ENCODE measurements around the gene CHST5. TPM values are rescaled to one million over a fixed set of nuclear protein-coding genes. Genes with fewer than 3 reads are reported as not detected.
A peak's percentile ranks its signal among the peaks of the same experiment; 100 is the strongest.
"Not testable (repeated sequence)": the region's sequence is repeated elsewhere in the genome, so short reads cannot be mapped to it uniquely, and the experiment has no call there.

The CHST5 gene
- total RNA-seq, 2 experiments from 2014 or later = not detected

GRCh38 chr16:75535211-75535843 lies 581 bp downstream of the CHST5 start:
- Mint-ChIP-seq H3K9me3 (no peaks in the 10 kb centered on the region), H3K4me3 (no peak overlapping the region), H3K4me1 (peaks cover 1% of the 10 kb centered on the region), H3K27me3 (peaks cover 5% of the 10 kb centered on the region), H3K27ac (no peak overlapping the region), H3K36me3 (no peaks in the 10 kb centered on the region)
- no peak for DNase-seq

DNA sequence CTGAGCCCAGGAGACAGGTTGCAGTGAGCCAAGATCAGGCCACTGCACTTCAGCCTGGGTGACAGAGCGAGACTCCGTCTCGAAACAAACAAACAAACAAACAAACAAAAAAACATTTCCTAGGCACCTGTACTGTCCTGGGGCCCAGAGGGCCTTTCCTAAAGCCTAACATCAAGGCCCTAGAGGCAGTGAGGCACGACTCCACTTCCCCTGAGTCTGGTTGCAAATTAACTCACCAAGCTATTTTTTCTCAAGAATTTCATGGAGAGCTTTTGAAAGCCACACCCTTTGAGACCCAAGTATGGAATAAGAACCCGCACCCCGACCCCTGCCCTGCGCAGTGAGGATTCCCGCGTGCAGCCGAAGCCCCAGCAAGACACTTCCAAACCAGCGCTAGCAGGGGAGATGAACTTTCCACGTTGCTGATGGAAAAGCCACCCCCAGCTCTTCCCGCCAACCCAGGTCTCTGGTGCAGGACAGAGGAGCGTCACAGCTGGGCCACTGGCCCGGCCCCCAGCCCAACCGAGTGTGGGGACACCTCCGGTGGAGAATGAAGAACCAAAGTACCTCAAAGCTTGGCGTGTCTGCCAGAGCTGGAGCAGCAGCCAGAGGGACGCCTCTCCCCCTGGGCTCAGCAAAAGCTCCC lies 1.2 kb downstream of the CHST5 start:
- no peaks in the 10 kb centered on the region for H3K4me1 Mint-ChIP-seq

GRCh38 chr16:75532791-75533190 lies 3.1 kb downstream of the CHST5 start:
- no peak for DNase-seq
- Mint-ChIP-seq H3K36me3 (no peaks in the 10 kb centered on the region), H3K27me3 (peaks cover 5% of the 10 kb centered on the region), H3K4me3 (no peak overlapping the region), H3K27ac (no peak overlapping the region), H3K4me1 (no peaks in the 10 kb centered on the region), H3K9me3 (no peaks in the 10 kb centered on the region)

More for the DNA sequence above, 1.2 kb downstream of the CHST5 start:
- peaks cover 5% of the 10 kb centered on the region for H3K27me3 Mint-ChIP-seq
- DNase-seq = no peak
- no peak overlapping the region for H3K4me3 Mint-ChIP-seq
- H3K36me3 Mint-ChIP-seq = no peaks in the 10 kb centered on the region
- no peak overlapping the region for H3K27ac Mint-ChIP-seq
- H3K9me3 Mint-ChIP-seq = no peaks in the 10 kb centered on the region

DNA sequence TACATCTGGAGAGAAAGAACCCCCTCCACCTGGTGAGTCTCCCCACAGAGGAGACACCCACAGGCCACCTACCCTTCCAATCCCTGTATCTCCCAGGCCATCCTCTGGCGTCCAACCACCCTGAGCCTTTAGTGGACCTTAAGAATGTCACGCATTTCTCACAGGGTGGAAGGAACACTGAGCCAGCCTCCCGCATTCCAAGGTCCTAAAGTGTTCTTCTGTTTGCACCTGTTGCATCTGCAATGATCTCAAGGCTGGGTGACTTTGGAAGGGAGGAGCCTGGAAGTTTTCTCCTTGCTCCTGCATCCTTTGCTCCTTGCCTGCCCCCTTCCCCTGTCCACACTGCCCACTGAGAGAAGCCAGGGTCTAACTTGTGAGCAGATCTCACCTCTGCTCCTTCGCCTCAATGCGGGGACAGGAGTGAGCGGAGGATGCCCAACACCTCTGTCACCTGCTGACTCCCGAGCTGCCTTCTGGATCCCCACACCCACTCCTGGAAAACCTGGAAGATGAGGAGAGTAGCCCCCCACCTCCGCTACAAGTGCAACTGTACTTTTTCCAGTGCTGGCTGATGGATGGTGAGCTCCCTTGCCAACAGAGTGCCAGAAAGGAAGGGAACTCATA lies 3.7 kb downstream of the CHST5 start:
- no peaks in the 10 kb centered on the region for H3K9me3 Mint-ChIP-seq
- no peak for DNase-seq
- H3K27ac Mint-ChIP-seq = no peak overlapping the region
- peaks cover 5% of the 10 kb centered on the region for H3K27me3 Mint-ChIP-seq
- H3K36me3 Mint-ChIP-seq = no peaks in the 10 kb centered on the region
- no peak overlapping the region for H3K4me3 Mint-ChIP-seq
- no peaks in the 10 kb centered on the region for H3K4me1 Mint-ChIP-seq

- no peak overlapping the region for H3K27ac Mint-ChIP-seq
- H3K9me3 Mint-ChIP-seq = no peaks in the 10 kb centered on the region
- H3K36me3 Mint-ChIP-seq = no peaks in the 10 kb centered on the region
- no peak for DNase-seq
- H3K27me3 Mint-ChIP-seq = peaks cover 5% of the 10 kb centered on the region
- no peaks in the 10 kb centered on the region for H3K4me1 Mint-ChIP-seq
- no peak overlapping the region for H3K4me3 Mint-ChIP-seq
Measured at GRCh38 chr16:75529959-75530358, 5.9 kb downstream of the CHST5 start.

GRCh38 chr16:75529056-75529905 lies 6.6 kb downstream of the CHST5 start:
- Mint-ChIP-seq H3K4me1 (no peaks in the 10 kb centered on the region), H3K9me3 (no peaks in the 10 kb centered on the region), H3K36me3 (no peaks in the 10 kb centered on the region), H3K27me3 (no peaks in the 10 kb centered on the region), H3K4me3 (no peak overlapping the region), H3K27ac (no peak overlapping the region)
- no peak for DNase-seq

DNA sequence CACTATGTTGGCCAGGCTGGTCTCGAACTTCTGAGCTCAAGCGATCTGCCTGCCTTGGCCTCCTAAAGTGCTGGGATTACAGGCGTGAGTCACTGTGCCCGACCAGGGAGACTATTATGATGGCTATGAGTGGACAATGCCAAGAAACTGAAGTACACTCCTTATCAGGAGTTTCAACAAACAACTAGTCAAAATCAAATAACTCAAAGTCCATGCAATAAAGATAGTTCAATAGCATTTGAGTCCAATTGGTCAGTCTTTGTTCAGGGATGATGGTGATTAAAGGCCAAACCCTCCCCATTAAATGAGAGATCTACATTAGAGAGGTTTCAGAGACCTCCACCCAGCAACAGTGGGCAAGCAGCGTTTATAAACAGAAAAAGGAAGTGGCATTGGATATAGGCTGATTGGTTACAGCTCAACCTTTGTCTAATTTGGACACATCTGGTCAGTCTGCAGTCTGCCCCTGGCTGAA lies 8.0 kb downstream of the CHST5 start:
- Mint-ChIP-seq H3K9me3 (no peaks in the 10 kb centered on the region), H3K4me1 (no peaks in the 10 kb centered on the region), H3K27me3 (no peaks in the 10 kb centered on the region), H3K36me3 (no peaks in the 10 kb centered on the region), H3K4me3 (no peak overlapping the region), H3K27ac (no peak overlapping the region)
- no peak for DNase-seq

DNA sequence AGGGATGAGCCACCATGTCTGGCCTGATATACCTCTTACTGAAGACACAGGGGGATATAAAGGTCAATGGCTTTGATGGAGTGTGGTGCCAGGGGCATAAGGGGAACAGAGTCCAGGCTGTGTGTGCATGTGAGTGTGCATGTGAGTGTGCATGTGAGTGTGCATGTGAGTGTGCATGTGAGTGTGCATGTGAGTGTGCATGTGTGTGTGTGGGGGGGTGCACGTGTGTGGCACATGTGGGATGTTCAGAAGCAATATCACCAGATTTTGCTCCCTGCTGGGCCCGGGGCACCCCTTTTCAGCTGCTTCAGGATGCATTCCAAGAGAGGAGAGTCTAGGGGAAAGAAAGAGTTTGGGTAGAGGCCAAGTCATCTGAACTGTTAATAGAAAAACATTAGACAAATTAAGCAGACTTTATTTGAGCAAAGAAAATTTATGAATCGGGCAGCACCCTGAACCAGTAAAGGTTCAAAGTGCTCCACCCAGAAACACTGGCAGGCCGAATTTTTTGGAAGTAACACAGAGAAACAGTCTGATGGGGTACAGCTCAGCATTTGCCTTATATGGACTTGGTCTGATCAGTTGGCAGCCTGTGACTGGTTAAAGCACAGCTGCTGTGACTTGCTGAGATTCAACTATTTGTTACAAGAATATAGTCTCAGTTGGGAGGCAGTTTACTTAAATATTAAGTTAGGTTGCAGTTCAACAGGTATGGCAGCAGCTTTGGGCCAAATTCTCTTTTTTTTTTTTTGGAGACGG lies 9.7 kb downstream of the CHST5 start:
- Mint-ChIP-seq H3K9me3 (no peaks in the 10 kb centered on the region), H3K27me3 (no peaks in the 10 kb centered on the region), H3K27ac (no peak overlapping the region), H3K4me3 (no peak overlapping the region), H3K4me1 (no peaks in the 10 kb centered on the region), H3K36me3 (no peaks in the 10 kb centered on the region)
- DNase-seq = no peak

DNA sequence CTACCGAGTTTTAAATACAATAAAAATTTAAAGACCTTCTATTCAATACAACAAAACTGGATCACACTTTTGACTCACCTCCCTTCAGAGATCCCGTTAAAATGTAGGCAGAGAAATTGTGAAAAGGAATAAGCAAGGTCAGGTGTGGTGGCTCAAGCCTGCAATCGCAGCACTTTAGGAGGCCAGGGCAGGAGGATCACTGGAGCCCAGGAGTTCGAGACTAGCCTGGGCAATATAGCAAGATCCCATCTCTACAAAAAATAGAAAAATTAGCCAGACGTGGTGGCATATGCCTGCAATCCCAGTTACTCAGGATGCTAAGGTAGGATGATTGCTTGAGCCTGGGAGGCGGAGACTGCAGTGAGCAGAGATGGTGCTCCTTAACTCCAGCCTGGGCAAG lies 16.7 kb downstream of the CHST5 start:
- DNase-seq = no peak

GRCh38 chr16:75516189-75516966 lies 19.5 kb downstream of the CHST5 start:
- Mint-ChIP-seq H3K4me3 (peak overlapping the region; percentile 75), H3K27ac (peak overlapping the region; percentile 28)
- not testable (repeated sequence) for H3K36me3 Mint-ChIP-seq, H3K4me1 Mint-ChIP-seq, H3K27me3 Mint-ChIP-seq, H3K9me3 Mint-ChIP-seq
- peak; percentile 37 for DNase-seq

More for the DNA sequence above, 16.7 kb downstream of the CHST5 start:
- no peak overlapping the region for H3K27ac Mint-ChIP-seq
- H3K4me1 Mint-ChIP-seq = peaks cover 9% of the 10 kb centered on the region
- H3K27me3 Mint-ChIP-seq = no peaks in the 10 kb centered on the region
- no peaks in the 10 kb centered on the region for H3K9me3 Mint-ChIP-seq
- no peak overlapping the region for H3K4me3 Mint-ChIP-seq
- H3K36me3 Mint-ChIP-seq = no peaks in the 10 kb centered on the region

DNA sequence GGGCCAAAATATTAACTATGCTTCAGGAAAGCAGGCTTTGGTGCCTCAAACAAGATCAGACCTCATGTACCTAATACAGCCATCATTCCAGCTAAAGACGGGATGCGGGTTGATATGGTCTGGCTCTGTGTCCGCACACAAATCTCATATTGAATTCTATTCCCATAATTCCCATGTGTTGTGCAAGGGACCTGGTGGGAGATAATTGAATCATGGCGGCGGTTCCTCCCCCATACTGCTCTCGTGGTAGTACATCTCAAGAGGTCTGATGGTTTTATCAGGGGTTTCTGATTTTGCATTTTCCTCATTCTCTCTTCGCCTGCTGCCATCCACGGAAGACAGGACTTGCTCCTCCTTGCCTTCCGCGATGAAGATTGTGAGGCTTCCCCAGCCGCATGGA lies 21.6 kb downstream of the CHST5 start:
- Mint-ChIP-seq H3K4me1 (peaks cover 9% of the 10 kb centered on the region), H3K9me3 (no peaks in the 10 kb centered on the region), H3K27me3 (no peaks in the 10 kb centered on the region), H3K27ac (no peak overlapping the region), H3K4me3 (no peak overlapping the region), H3K36me3 (no peaks in the 10 kb centered on the region)
- DNase-seq = no peak

DNA sequence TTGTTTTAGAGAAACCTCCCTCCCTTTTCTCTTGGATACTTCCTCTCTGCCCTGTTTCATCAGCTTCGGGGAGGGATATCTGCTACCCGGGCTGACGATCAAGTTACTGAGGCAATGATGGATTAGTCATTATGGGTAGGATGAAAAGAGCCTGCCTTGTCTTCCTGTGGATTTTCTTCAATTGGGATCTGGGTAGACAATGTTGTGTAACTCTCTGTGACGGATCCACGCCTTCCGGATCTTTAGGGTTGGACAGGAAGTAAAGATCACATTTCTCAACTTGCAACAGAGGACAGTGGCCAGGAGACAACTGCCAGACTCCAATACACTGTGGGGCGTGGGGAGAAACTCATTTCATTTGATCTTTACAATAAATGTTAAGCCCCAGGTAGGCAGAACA lies 29.3 kb downstream of the CHST5 start:
- peaks cover 6% of the 10 kb centered on the region for H3K4me1 Mint-ChIP-seq
- H3K27ac Mint-ChIP-seq = no peak overlapping the region
- H3K27me3 Mint-ChIP-seq = peaks cover 4% of the 10 kb centered on the region
- H3K9me3 Mint-ChIP-seq = no peaks in the 10 kb centered on the region
- no peak overlapping the region for H3K4me3 Mint-ChIP-seq
- DNase-seq = no peak
- H3K36me3 Mint-ChIP-seq = no peaks in the 10 kb centered on the region

DNA sequence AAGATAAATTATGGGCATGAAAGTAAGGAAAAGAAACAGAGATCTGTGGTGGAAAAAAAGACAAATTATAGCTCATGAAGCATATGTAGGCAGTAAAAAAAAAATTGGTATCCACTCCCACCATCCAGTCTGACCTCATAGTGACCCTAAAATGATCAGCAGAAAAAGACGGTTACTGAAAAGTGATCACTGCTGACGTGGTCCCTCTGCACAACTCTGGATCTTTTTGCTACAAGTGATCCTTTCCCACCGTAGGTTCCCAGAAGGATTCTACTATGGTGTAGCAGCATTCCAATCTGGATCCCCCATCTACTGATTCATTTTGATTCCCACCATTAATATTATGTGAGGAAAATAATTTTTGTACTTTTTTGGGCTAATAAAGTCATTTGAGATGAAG lies 29.8 kb downstream of the CHST5 start:
- no peak overlapping the region for H3K4me3 Mint-ChIP-seq
- H3K36me3 Mint-ChIP-seq = no peaks in the 10 kb centered on the region
- no peak overlapping the region for H3K27ac Mint-ChIP-seq
- H3K27me3 Mint-ChIP-seq = peaks cover 4% of the 10 kb centered on the region
- peaks cover 6% of the 10 kb centered on the region for H3K4me1 Mint-ChIP-seq
- no peaks in the 10 kb centered on the region for H3K9me3 Mint-ChIP-seq
- no peak for DNase-seq

DNA sequence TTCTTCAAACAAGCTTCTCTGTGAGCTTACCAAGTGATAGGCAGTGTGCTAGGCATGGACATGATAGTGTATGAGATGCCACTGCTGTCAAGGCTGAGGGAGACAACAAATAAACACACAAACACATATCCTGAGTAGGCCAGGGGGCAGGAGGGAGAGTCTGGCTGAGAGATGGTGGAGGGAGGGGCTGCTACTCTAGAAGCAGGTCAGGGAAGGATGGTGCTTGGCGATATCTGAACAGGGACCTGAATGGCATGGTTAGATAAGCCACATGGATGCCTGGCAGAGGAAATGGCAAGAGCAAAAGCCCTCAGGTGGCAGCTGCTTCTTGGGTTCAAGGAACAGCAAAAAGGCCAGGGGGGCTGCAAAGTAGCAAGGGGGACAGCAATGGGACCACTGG lies 32.1 kb downstream of the CHST5 start:
- peaks cover 6% of the 10 kb centered on the region for H3K4me1 Mint-ChIP-seq
- H3K27ac Mint-ChIP-seq = no peak overlapping the region
- no peaks in the 10 kb centered on the region for H3K36me3 Mint-ChIP-seq

More for the DNA sequence above, 32.1 kb downstream of the CHST5 start:
- Mint-ChIP-seq H3K4me3 (no peak overlapping the region), H3K9me3 (no peaks in the 10 kb centered on the region), H3K27me3 (peaks cover 4% of the 10 kb centered on the region)
- no peak for DNase-seq
